ENCODE measurements around the gene EFHC2.

GRCh38 chrX:44308869-44309268 lies 34.6 kb downstream of the EFHC2 start:
- TF ChIP-seq CTCF (IDR thresholded peaks at IDR 0.05) = no peak
- no peak for TF ChIP-seq POLR2A (IDR thresholded peaks at IDR 0.05)
